GM23248 (cell line): ENCODE data around the gene STAM.

Source experiments
- EZH2 ChIP-seq: fragments of 200-600 bp; sonication (generic); IDR thresholded peaks from 2 replicates; pipeline ENCODE4 v1.6.1; 2018; ENCODE audit warnings: antibody characterized with exemption, mild to moderate bottlenecking; ENCODE audit not compliant: insufficient read depth, poor library complexity, severe bottlenecking
- EZH2phosphoT487 ChIP-seq: fragments of 200-600 bp; sonication (generic); IDR thresholded peaks from 2 replicates; pipeline ENCODE4 v1.6.1; 2018; ENCODE audit warnings: antibody characterized with exemption, moderate library complexity, mild to moderate bottlenecking, low read depth; ENCODE audit not compliant: insufficient read depth

GRCh38 chr10:17676919-17677318 is 33.0 kb downstream of the STAM start:
- TF ChIP-seq EZH2: no peak
- no peak for TF ChIP-seq EZH2phosphoT487
